ENCODE data around the gene TCEANC2.
"Not testable (repeated sequence)": the region's sequence is repeated elsewhere in the genome, so short reads cannot be mapped to it uniquely, and the experiment has no call there.

Gene TCEANC2

DNA sequence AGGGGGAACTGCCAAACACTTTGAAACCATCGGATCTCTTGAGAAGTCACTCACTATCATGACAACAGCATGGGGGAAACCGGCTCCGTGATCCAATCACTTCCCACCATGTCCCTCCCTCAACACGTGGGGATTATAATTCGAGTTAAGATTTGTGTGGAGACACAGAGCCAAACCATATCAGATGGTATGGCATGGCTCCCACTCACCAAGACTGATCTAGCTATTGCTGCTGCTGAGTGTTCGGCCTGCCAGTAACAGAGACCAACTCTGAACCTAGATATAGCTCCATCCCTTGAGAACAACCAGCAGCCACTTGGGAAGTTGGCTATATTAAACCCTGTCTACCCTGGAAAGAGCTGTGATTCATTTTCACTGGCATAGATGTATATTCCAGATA lies 50.0 kb downstream of the TCEANC2 start:
- TF ChIP-seq, protein P1, sequence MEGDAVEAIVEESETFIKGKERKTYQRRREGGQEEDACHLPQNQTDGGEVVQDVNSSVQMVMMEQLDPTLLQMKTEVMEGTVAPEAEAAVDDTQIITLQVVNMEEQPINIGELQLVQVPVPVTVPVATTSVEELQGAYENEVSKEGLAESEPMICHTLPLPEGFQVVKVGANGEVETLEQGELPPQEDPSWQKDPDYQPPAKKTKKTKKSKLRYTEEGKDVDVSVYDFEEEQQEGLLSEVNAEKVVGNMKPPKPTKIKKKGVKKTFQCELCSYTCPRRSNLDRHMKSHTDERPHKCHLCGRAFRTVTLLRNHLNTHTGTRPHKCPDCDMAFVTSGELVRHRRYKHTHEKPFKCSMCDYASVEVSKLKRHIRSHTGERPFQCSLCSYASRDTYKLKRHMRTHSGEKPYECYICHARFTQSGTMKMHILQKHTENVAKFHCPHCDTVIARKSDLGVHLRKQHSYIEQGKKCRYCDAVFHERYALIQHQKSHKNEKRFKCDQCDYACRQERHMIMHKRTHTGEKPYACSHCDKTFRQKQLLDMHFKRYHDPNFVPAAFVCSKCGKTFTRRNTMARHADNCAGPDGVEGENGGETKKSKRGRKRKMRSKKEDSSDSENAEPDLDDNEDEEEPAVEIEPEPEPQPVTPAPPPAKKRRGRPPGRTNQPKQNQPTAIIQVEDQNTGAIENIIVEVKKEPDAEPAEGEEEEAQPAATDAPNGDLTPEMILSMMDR (IDR thresholded peaks at IDR 0.05): no peak
- TF ChIP-seq ZFX (IDR thresholded peaks at IDR 0.05; ENCODE audit: borderline replicate concordance): no peak
- H3K27ac ChIP-seq: no peak overlapping the region

DNA sequence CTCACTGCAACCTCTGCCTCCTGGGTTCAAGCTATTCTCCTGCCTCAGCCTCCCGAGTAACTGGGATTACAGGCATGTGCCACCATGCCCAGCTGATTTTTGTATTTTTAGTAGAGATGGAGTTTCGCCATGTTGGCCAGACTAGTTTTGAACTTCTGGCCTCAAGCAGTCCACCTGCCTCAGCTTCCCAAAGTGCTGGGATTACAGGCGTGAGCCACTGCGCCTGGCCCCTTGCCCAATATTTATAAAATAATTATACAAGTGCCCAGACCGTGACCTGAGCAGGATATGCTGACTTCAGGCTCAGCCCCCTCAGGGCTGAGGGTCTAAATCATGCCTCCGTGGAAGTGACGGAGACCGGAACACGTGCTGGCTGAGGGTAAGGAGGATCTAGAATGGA lies 51.2 kb downstream of the TCEANC2 start:
- not testable (repeated sequence) for H3K27ac ChIP-seq

GRCh38 chr1:54105080-54105479 lies 51.7 kb downstream of the TCEANC2 start:
- no peak overlapping the region for H3K27ac ChIP-seq
- TF ChIP-seq, protein P1 (IDR thresholded peaks at IDR 0.05): no peak
- no peak for TF ChIP-seq ZFX (IDR thresholded peaks at IDR 0.05; ENCODE audit: borderline replicate concordance)

GRCh38 chr1:54105736-54106269 lies 52.4 kb downstream of the TCEANC2 start:
- TF ChIP-seq ZFX (IDR thresholded peaks at IDR 0.05; ENCODE audit: borderline replicate concordance): no peak
- TF ChIP-seq, protein P1 (IDR thresholded peaks at IDR 0.05): no peak
- H3K27ac ChIP-seq: no peak overlapping the region

DNA sequence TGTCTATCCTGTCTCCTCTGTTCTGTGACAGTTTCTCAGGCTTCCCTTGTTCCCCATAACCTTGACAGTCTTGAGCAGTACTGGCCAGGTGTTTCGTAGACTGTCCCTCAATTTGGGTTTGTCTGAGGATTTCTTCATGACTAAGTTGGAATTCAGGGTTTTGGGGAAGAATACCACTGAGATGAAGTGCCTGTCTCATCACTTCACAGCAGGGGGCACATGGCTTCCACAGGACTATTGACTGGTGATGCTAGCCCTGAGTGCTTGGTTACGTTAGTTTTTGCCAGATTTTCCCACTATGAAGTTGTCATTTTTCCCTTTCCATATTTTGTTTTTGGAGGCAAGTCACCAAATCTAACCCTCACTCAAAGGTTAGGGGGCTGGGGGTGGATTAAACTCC lies 53.7 kb downstream of the TCEANC2 start:
- TF ChIP-seq, protein P1 (IDR thresholded peaks at IDR 0.05): no peak
- no peak for TF ChIP-seq ZFX (IDR thresholded peaks at IDR 0.05; ENCODE audit: borderline replicate concordance)
- no peak overlapping the region for H3K27ac ChIP-seq

DNA sequence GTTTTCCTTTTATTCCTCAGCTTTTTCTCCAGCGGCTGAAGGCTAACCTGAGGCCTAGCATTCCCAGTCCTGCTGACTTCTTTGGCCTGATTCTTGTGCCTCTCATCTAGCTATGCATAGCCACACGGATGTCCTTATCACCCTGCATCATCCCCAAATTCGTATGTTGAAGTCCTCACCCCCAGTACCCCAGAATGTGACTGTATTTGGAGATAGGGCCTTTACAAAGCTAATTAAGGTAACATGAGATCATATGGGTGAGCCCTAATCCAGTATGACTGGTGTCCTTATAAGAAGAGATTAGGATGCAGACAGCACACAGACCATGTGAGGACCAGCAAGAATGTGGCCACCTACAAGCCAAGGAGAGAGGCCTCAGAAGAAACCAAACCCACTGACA lies 54.7 kb downstream of the TCEANC2 start:
- H3K27ac ChIP-seq: no peak overlapping the region
- TF ChIP-seq, protein P1 (IDR thresholded peaks at IDR 0.05): no peak
- TF ChIP-seq ZFX (IDR thresholded peaks at IDR 0.05; ENCODE audit: borderline replicate concordance): no peak

- H3K27ac ChIP-seq: no peak overlapping the region
- TF ChIP-seq, protein P1 (IDR thresholded peaks at IDR 0.05): no peak
- TF ChIP-seq ZFX (IDR thresholded peaks at IDR 0.05; ENCODE audit: borderline replicate concordance): no peak
Observed at GRCh38 chr1:54109129-54110090, 56.0 kb downstream of the TCEANC2 start.
